ENCODE data around the gene KLRD1.

GRCh38 chr12:10305411-10305810 is 2.3 kb upstream of the KLRD1 start:
- TF ChIP-seq CTCF (IDR thresholded peaks at IDR 0.05) = no peak
- TF ChIP-seq POLR2A (IDR thresholded peaks at IDR 0.05) = no peak
